HEK293 (cell line): Measurements from ENCODE around the gene COA1.
"Not testable (repeated sequence)": the region's sequence is repeated elsewhere in the genome, so short reads cannot be mapped to it uniquely, and the experiment has no call there.

ENCODE experiments used
- CTCF ChIA-PET: fragments of 350-600 bp; formaldehyde crosslinking; extraction: SDS; loops from one replicate; lab custom pipeline; 2021; ENCODE audit warnings: antibody characterized with exemption; lab: Yijun Ruan, JAX
- POLR2A ChIA-PET: fragments of 300-600 bp; formaldehyde crosslinking; extraction: SDS; loops from one replicate; lab custom pipeline; 2020; ENCODE audit warnings: antibody characterized with exemption, inconsistent platforms; lab: Yijun Ruan, JAX
- H3K27ac ChIP-seq: fragments of 200-500 bp; sonication (Bioruptor generic); 2 replicates; pipeline ENCODE4 v1.5.1; 2014; ENCODE audit warnings: low read depth, low read length, control low read depth, inconsistent platforms; ENCODE audit errors: extremely low read depth
- H3K36me3 ChIP-seq, 2 experiments: fragments of 200-500 bp in 1 of 2; sonication (Bioruptor generic) in 1 of 2; 1 replicate in 1 of 2; 2 replicates in 1 of 2; pipeline ENCODE4 v1.5.1; 2014 to 2017; ENCODE audit warnings: inconsistent platforms in 2 of 2, low read length in 2 of 2; ENCODE audit not compliant: control insufficient read depth in 2 of 2, insufficient read depth in 1 of 2
- H3K4me1 ChIP-seq: fragments of 200-500 bp; sonication (Bioruptor generic); 2 replicates; pipeline ENCODE4 v1.5.1; 2014; ENCODE audit warnings: mild to moderate bottlenecking, low read length, inconsistent platforms; ENCODE audit not compliant: control insufficient read depth, insufficient read depth
- H3K4me3 ChIP-seq: 2 replicates; pipeline ENCODE4 v1.5.1; 2011; ENCODE audit warnings: low read depth, mild to moderate bottlenecking, control low read depth, low read length, moderate library complexity
- H3K9me3 ChIP-seq: fragments of 200-500 bp; sonication (Bioruptor generic); 2 replicates; pipeline ENCODE4 v1.5.1; 2014; ENCODE audit warnings: low read depth, low read length, inconsistent platforms; ENCODE audit not compliant: control insufficient read depth, insufficient read depth
- EGR2 ChIP-seq: fragments of 450-650 bp; formaldehyde crosslinking; IDR thresholded peaks from 2 replicates; pipeline ENCODE4 v1.5.1; 2016; ENCODE audit warnings: low read depth, missing biosample characterization, missing genetic modification characterization
- GLI2 ChIP-seq: fragments of 450-650 bp; formaldehyde crosslinking; IDR thresholded peaks from 2 replicates; pipeline ENCODE4; 2017; ENCODE audit warnings: missing biosample characterization, missing genetic modification characterization, low read depth, borderline replicate concordance
- GLIS2 ChIP-seq: fragments of 450-650 bp; formaldehyde crosslinking; IDR thresholded peaks from 2 replicates; pipeline ENCODE4 v1.5.1; 2016; ENCODE audit warnings: missing biosample characterization, missing genetic modification characterization
- HOXC10 ChIP-seq: sonication (generic); formaldehyde crosslinking; IDR thresholded peaks from 2 replicates; pipeline ENCODE4 v1.8.1; 2023; ENCODE audit warnings: mild to moderate bottlenecking, missing genetic modification reagents
- HOXD13 ChIP-seq: sonication (generic); formaldehyde crosslinking; IDR thresholded peaks from 2 replicates; pipeline ENCODE4 v1.8.0; 2022; ENCODE audit warnings: missing genetic modification reagents, borderline replicate concordance
- SCRT2 ChIP-seq: fragments of 450-650 bp; formaldehyde crosslinking; IDR thresholded peaks from 2 replicates; pipeline ENCODE4 v1.5.1; 2016; ENCODE audit warnings: missing biosample characterization, missing genetic modification characterization
- SETDB1 ChIP-seq: IDR thresholded peaks from one replicate; pipeline ENCODE4 v1.6.1; 2017; ENCODE audit warnings: mild to moderate bottlenecking, low read length, moderate library complexity, mixed read lengths; ENCODE audit not compliant: insufficient read length
- SP7 ChIP-seq: fragments of 450-650 bp; formaldehyde crosslinking; IDR thresholded peaks from 2 replicates; pipeline ENCODE4 v1.5.1; 2016; ENCODE audit warnings: missing biosample characterization, missing genetic modification characterization
- TSHZ1 ChIP-seq: fragments of 450-650 bp; formaldehyde crosslinking; IDR thresholded peaks from 2 replicates; pipeline ENCODE4 v1.5.1; 2016; ENCODE audit warnings: missing biosample characterization, missing genetic modification characterization, borderline replicate concordance
- YY2 ChIP-seq: fragments of 450-650 bp; formaldehyde crosslinking; IDR thresholded peaks from 2 replicates; pipeline ENCODE4 v1.5.1; 2016; ENCODE audit warnings: missing biosample characterization, missing genetic modification characterization
- ZFHX2 ChIP-seq: fragments of 450-650 bp; formaldehyde crosslinking; conservative IDR thresholded peaks from 2 replicates; pipeline ENCODE4 v1.5.1; 2016; ENCODE audit warnings: missing biosample characterization, missing genetic modification characterization
- ZFP69B ChIP-seq: fragments of 450-650 bp; formaldehyde crosslinking; IDR thresholded peaks from 2 replicates; pipeline ENCODE4 v1.5.1; 2016; ENCODE audit warnings: missing biosample characterization, missing genetic modification characterization
- ZNF239 ChIP-seq: fragments of 450-650 bp; formaldehyde crosslinking; IDR thresholded peaks from 2 replicates; pipeline ENCODE4 v1.5.1; 2016; ENCODE audit warnings: missing biosample characterization, missing genetic modification characterization
- ZNF248 ChIP-seq: fragments of 450-650 bp; formaldehyde crosslinking; IDR thresholded peaks from 2 replicates; pipeline ENCODE4 v1.5.1; 2017; ENCODE audit warnings: missing biosample characterization, missing genetic modification characterization
- ZNF266 ChIP-seq: fragments of 450-650 bp; formaldehyde crosslinking; IDR thresholded peaks from 2 replicates; pipeline ENCODE4 v1.5.1; 2016; ENCODE audit warnings: missing biosample characterization, missing genetic modification characterization, low read depth
- ZNF302 ChIP-seq: fragments of 450-650 bp; formaldehyde crosslinking; IDR thresholded peaks from 2 replicates; pipeline ENCODE4 v1.5.1; 2016; ENCODE audit warnings: missing biosample characterization, missing genetic modification characterization, low read depth
- ZNF391 ChIP-seq: fragments of 450-650 bp; formaldehyde crosslinking; IDR thresholded peaks from 2 replicates; pipeline ENCODE4 v1.5.1; 2016; ENCODE audit warnings: low read depth, missing biosample characterization, missing genetic modification characterization, borderline replicate concordance
- ZNF423 ChIP-seq: fragments of 450-650 bp; formaldehyde crosslinking; IDR thresholded peaks from 2 replicates; pipeline ENCODE4 v1.5.1; 2016; ENCODE audit warnings: missing biosample characterization, missing genetic modification characterization
- ZNF433 ChIP-seq: fragments of 450-650 bp; formaldehyde crosslinking; IDR thresholded peaks from 2 replicates; pipeline ENCODE4 v1.5.1; 2016; ENCODE audit warnings: missing biosample characterization, missing genetic modification characterization, low read depth
- ZNF510 ChIP-seq: fragments of 450-650 bp; formaldehyde crosslinking; IDR thresholded peaks from 2 replicates; pipeline ENCODE4 v1.5.1; 2018; ENCODE audit warnings: mild to moderate bottlenecking, missing genetic modification characterization, missing biosample characterization; ENCODE audit not compliant: insufficient replicate concordance
- ZNF561 ChIP-seq: fragments of 450-650 bp; IDR thresholded peaks from 2 replicates; pipeline ENCODE4 v1.5.1; 2018; ENCODE audit warnings: missing biosample characterization, missing genetic modification characterization, borderline replicate concordance
- ZNF621 ChIP-seq: fragments of 450-650 bp; formaldehyde crosslinking; IDR thresholded peaks from 2 replicates; pipeline ENCODE4 v1.5.1; 2017; ENCODE audit warnings: missing biosample characterization, missing genetic modification characterization
- ZNF623 ChIP-seq: fragments of 450-650 bp; formaldehyde crosslinking; IDR thresholded peaks from 2 replicates; pipeline ENCODE4 v1.5.1; 2016; ENCODE audit warnings: missing biosample characterization, missing genetic modification characterization
- ZNF624 ChIP-seq: fragments of 450-650 bp; formaldehyde crosslinking; IDR thresholded peaks from 2 replicates; pipeline ENCODE4 v1.5.1; 2017; ENCODE audit warnings: missing biosample characterization, missing genetic modification characterization
- ZNF629 ChIP-seq: fragments of 450-650 bp; formaldehyde crosslinking; IDR thresholded peaks from 2 replicates; pipeline ENCODE4 v1.5.1; 2017; ENCODE audit warnings: missing biosample characterization, missing genetic modification characterization
- ZNF645 ChIP-seq: fragments of 450-650 bp; formaldehyde crosslinking; IDR thresholded peaks from 2 replicates; pipeline ENCODE4; 2016; ENCODE audit warnings: missing biosample characterization, missing genetic modification characterization
- ZNF654 ChIP-seq: fragments of 450-650 bp; formaldehyde crosslinking; IDR thresholded peaks from 2 replicates; pipeline ENCODE4 v1.5.1; 2016; ENCODE audit warnings: low read depth, missing biosample characterization, missing genetic modification characterization
- ZNF768 ChIP-seq: fragments of 450-650 bp; formaldehyde crosslinking; IDR thresholded peaks from 2 replicates; pipeline ENCODE4 v1.5.1; 2018; ENCODE audit warnings: missing biosample characterization, mild to moderate bottlenecking, missing genetic modification characterization
- ZNF785 ChIP-seq: fragments of 450-650 bp; formaldehyde crosslinking; IDR thresholded peaks from 2 replicates; pipeline ENCODE4 v1.5.1; 2016; ENCODE audit warnings: missing biosample characterization, missing genetic modification characterization
- ZNF791 ChIP-seq: fragments of 450-650 bp; formaldehyde crosslinking; IDR thresholded peaks from 2 replicates; pipeline ENCODE4 v1.5.1; 2016; ENCODE audit warnings: missing biosample characterization, missing genetic modification characterization
- ZSCAN16 ChIP-seq: fragments of 450-650 bp; formaldehyde crosslinking; IDR thresholded peaks from 2 replicates; pipeline ENCODE4 v1.5.1; 2016; ENCODE audit warnings: missing biosample characterization, missing genetic modification characterization
- ZSCAN30 ChIP-seq: fragments of 450-650 bp; IDR thresholded peaks from 2 replicates; pipeline ENCODE4 v1.5.1; 2018; ENCODE audit warnings: missing biosample characterization, mild to moderate bottlenecking, missing genetic modification characterization, moderate library complexity

Gene COA1

GRCh38 chr7:43691611-43692010, 37.7 kb downstream of the COA1 start:
- H3K27ac ChIP-seq = no peak overlapping the region
- CTCF ChIA-PET = interaction anchor here (1.8 kb wide), 1 partner anchor 8 kb away, joined by 12 read pairs; no protein-coding TSS in a partner anchor
- no peaks in the 10 kb centered on the region for H3K36me3 ChIP-seq
- H3K4me1 ChIP-seq = no peaks in the 10 kb centered on the region
- POLR2A ChIA-PET = interaction anchor here (0.9 kb wide), 1 partner anchor 38 kb away, joined by 4 read pairs; the partner anchor contains the start of gene COA1
- H3K4me3 ChIP-seq = no peak overlapping the region
- no peak for TF ChIP-seq ZNF654
- no peak for TF ChIP-seq YY2
- no peak for TF ChIP-seq ZNF629 (tag by site-specific recombination)
- TF ChIP-seq ZSCAN16 (tag by site-specific recombination) = no peak
- no peak for TF ChIP-seq ZNF645 (tag by site-specific recombination)
- no peak for TF ChIP-seq GLI2 (tag by site-specific recombination)
- TF ChIP-seq ZNF510 (tag by site-specific recombination) = no peak
- no peak for TF ChIP-seq ZNF239 (tag by site-specific recombination)
- TF ChIP-seq ZFP69B (tag by site-specific recombination) = no peak
- no peak for TF ChIP-seq ZNF391 (tag by site-specific recombination)
- no peak for TF ChIP-seq ZFHX2 (tag by site-specific recombination)
- no peak for TF ChIP-seq HOXC10 (CRISPR knock-in tag)
- no peak for TF ChIP-seq TSHZ1 (tag by site-specific recombination)
- TF ChIP-seq ZNF248 (tag by site-specific recombination) = no peak
- TF ChIP-seq ZNF623 (tag by site-specific recombination) = no peak
- no peak for TF ChIP-seq ZSCAN30 (tag by site-specific recombination)
- TF ChIP-seq ZNF785 (tag by site-specific recombination) = no peak
- no peak for TF ChIP-seq SP7 (tag by site-specific recombination)
- TF ChIP-seq ZNF561 (tag by site-specific recombination) = no peak
- no peaks in the 10 kb centered on the region for H3K9me3 ChIP-seq

- TF ChIP-seq ZNF423 (tag by site-specific recombination) (no peak), SCRT2 (tag by site-specific recombination) (no peak), GLIS2 (tag by site-specific recombination) (no peak), ZNF768 (tag by site-specific recombination) (no peak), ZNF624 (tag by site-specific recombination) (no peak), ZNF266 (tag by site-specific recombination) (no peak), ZNF433 (tag by site-specific recombination) (no peak), EGR2 (tag by site-specific recombination) (no peak), ZNF302 (tag by site-specific recombination) (no peak), ZNF791 (tag by site-specific recombination) (no peak), SETDB1 (no peak), ZNF621 (tag by site-specific recombination) (no peak), HOXD13 (CRISPR knock-in tag) (no peak)
- no peaks in the 10 kb centered on the region for H3K36me3 ChIP-seq
- H3K4me1 ChIP-seq = no peaks in the 10 kb centered on the region
- no peaks in the 10 kb centered on the region for H3K9me3 ChIP-seq
- no peak overlapping the region for H3K4me3 ChIP-seq
- H3K27ac ChIP-seq = no peak overlapping the region
- CTCF ChIA-PET = interaction anchor here (0.6 to 2.9 kb wide), 4 partner anchors 11 to 213 kb away, joined by 4 to 11 read pairs (median 6); partner anchors contain the start of gene STK17A
- POLR2A ChIA-PET = no interaction called here
Measured at GRCh38 chr7:43689115-43689514, 40.2 kb downstream of the COA1 start.

GRCh38 chr7:43687866-43688265, 41.5 kb downstream of the COA1 start:
- H3K4me1 ChIP-seq, H3K9me3 ChIP-seq, POLR2A ChIA-PET, H3K4me3 ChIP-seq, H3K27ac ChIP-seq, H3K36me3 ChIP-seq: not testable (repeated sequence)
- CTCF ChIA-PET = interaction anchor here (0.6 to 2.9 kb wide), 5 partner anchors 13 to 151 kb away, joined by 3 to 11 read pairs (median 5); partner anchors contain the start of gene STK17A
